C4-2B (cell line): ENCODE measurements around the gene SLC35F3.

Source experiments
- H3K27ac ChIP-seq: fragments of 450-650 bp; 2 replicates; pipeline ENCODE4 v1.5.1; 2017
- ZFX ChIP-seq: fragments of 450-650 bp; IDR thresholded peaks from 2 replicates; pipeline ENCODE4 v1.6.1; 2017
- TF ChIP-seq, protein P1 (sequence below): fragments of 450-650 bp; conservative IDR thresholded peaks from 2 replicates; pipeline ENCODE4 v1.5.1; 2017; ENCODE audit warnings: mild to moderate bottlenecking

The SLC35F3 gene

DNA sequence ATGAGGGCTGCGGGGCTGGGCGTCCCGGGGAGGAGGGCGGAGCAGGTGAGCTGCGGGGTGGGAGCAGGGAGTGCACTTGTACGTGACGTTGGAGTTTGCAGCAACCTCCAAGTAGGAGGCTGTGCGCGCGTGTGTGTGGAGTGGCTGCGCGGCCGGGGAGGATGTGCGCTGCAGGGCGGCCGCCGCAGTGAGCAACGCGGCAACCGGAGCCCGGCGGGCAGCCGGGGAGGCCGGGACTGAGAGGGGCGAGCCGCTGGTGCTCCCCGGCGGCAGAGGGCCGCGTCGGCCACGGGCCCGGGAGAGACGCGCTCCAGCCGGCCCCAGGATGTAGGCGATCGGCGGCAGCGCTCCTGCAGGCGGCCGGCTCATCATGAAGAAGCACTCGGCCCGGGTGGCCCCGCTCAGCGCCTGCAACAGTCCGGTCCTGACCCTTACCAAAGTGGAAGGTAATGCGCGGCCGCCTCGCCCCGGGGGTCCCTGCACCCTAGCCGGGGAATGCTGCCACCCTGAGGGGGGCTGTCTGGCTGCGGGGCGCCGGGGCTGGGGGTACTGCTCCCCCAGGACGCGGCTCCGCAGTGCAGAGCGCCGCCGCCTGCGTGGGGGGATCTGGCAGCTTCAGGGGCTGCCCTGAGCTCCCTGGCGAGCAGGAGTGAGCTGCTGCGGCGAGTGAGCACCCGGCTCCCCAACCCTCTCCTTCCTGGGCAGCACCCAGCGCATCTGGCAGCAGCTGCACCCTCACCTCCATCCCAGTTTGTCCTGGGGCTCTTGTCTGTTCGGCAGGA lies 309.8 kb downstream of the SLC35F3 start:
- no peak overlapping the region for H3K27ac ChIP-seq
- no peak for TF ChIP-seq ZFX
- TF ChIP-seq, protein P1, sequence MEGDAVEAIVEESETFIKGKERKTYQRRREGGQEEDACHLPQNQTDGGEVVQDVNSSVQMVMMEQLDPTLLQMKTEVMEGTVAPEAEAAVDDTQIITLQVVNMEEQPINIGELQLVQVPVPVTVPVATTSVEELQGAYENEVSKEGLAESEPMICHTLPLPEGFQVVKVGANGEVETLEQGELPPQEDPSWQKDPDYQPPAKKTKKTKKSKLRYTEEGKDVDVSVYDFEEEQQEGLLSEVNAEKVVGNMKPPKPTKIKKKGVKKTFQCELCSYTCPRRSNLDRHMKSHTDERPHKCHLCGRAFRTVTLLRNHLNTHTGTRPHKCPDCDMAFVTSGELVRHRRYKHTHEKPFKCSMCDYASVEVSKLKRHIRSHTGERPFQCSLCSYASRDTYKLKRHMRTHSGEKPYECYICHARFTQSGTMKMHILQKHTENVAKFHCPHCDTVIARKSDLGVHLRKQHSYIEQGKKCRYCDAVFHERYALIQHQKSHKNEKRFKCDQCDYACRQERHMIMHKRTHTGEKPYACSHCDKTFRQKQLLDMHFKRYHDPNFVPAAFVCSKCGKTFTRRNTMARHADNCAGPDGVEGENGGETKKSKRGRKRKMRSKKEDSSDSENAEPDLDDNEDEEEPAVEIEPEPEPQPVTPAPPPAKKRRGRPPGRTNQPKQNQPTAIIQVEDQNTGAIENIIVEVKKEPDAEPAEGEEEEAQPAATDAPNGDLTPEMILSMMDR: no peak

DNA sequence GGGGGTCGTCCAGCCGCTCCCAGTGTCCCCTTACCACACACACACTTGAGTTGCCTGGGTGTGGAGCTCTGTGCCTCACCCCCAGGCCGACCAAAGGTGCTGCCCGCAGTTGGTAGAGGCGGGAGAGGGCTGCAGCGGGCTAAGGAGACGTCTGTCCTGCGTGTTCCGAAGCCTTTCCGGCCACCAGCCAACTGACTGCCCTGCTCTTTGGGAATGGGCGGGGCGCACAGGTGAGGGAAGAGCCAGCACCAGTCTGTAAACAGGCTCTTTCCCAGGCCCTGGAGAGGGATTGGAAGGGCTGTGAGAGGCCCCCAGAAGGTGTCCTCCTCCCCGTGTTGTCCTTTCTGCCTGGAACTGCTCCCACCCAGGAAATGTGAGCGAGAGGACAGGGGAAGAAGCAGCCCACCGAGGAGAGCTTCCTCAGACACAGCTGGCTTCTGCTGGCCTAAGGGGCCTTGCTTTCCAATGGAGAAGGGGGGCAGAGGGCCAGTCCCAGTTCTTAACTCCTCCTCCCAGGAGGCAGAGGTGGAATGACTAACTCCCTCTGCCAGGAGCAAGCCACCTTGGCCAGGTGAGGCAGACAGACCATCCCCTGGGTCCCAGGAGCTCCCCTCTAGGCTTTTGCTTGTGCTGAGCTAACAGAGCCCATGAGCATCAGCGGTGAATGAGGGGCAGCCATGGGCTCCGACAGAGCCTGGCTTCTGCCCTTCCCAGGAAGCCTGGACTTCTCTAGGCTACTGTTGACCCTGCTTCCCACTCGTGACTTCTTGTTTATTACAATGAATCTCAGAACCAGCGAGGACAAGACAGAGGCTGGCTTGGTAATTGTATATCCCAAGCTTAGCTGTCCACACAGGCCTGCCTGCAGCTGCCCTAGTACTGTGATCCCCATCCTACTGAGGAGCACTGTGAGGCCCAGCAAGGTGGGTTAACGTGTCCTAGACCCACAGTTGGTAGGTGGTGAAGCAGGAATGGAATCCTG lies 310.7 kb downstream of the SLC35F3 start:
- TF ChIP-seq, protein P1: no peak
- no peak for TF ChIP-seq ZFX
- H3K27ac ChIP-seq: no peak overlapping the region

DNA sequence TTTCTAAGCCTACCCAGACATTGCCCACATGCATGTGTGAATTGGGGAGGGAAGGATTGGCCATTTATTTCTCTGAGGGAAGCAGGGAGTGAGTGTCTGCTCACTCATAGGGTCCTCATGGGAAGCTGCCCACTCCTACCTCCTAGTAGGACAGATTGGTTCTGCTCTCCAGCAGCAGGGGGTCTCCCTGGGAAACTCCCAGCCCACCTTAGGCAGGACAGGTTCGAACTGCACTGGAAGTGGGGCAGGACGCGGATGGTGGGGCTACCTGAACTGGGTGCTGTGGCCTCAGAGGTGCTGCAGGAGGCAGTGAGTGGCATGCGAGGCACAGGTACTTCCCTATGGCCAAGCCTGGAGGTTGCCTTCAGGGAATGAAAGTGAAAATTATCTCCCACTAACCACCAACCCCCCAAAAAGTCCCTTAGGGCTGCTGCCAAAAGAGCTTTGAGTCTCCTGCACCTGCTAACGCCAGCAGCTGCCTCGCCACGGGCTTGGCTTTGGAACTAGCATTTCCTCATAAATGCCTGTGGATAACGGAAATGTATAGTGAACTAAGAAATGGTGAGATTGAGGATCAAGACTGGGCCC lies 311.7 kb downstream of the SLC35F3 start:
- no peak for TF ChIP-seq ZFX
- TF ChIP-seq, protein P1: no peak
- no peak overlapping the region for H3K27ac ChIP-seq

DNA sequence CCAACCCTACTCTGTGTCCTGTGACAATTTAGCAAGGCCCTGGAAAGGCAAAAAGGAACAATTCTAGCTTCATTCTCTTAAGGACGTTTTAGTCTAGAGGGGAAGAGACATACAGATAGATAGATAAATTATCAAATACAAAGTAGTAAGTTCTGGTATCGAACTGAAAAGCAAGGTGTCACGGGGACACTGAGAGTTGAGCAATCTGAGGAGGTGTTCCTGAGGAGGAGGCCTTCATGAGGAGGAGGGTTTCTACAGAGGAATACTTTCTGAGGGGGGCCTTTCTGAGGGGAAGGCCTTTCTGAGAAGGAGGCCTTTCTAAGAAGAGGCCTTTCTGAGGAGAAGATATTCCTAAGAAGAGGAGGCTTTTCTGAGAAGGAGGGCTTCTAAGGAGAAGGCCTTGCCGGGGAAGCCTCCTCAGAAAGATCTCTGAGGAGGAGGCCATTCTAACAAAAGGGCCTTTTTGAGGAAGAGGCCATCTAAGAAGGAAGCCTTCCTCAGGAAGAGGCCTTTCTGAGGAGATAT lies 312.9 kb downstream of the SLC35F3 start:
- TF ChIP-seq, protein P1: no peak
- no peak for TF ChIP-seq ZFX
- no peak overlapping the region for H3K27ac ChIP-seq

DNA sequence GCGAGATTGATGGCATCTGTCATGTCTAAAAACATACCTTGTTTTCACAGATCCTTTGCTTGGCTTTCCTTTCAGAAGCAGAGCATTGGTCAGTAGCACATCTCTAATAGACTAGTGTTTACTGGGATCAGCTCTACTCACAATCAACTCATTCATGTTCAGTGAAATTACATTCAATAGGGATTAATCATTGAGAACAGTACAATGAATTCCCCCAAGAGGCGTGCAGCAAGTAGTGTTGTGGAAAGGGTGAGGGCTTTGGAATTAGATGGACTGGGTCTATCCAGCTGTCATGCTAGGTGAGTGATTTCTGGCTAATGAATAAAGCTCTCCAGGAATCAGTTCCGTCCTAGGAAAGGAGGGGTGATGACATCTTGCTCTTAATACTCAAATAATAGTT lies 313.6 kb downstream of the SLC35F3 start:
- TF ChIP-seq, protein P1: no peak
- no peak for TF ChIP-seq ZFX
- no peak overlapping the region for H3K27ac ChIP-seq

DNA sequence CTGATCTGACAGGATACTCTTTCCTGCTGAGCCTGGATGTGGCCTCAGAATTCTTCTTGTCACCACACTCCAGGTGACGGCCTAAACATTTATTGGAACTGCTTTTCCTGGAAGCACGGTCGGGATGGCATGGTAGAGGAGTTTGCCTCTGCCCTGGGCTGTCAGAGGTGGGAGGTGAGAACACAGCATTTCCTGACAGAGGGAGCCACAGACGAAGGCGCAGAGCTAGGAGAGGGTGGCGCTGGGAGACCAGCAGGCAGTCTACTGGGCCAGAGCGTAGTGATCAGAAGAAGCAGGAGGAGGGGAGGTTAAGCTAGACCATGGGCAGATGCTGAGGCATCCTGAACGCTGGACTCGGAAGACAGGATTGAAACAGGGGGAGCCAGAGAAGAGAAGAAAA lies 315.2 kb downstream of the SLC35F3 start:
- no peak for TF ChIP-seq ZFX
- TF ChIP-seq, protein P1: no peak
- no peak overlapping the region for H3K27ac ChIP-seq
